ENCODE measurements around the gene HIPK2. TPM values are rescaled to one million over a fixed set of nuclear protein-coding genes. Genes with fewer than 3 reads are reported as not detected.
A peak's percentile ranks its signal among the peaks of the same experiment; 100 is the strongest.

The HIPK2 gene
- total and polyA plus RNA-seq, 2 of the 4 experiments (the other 2 are of a cell fraction), result 22.0 to 27.1 TPM

DNA sequence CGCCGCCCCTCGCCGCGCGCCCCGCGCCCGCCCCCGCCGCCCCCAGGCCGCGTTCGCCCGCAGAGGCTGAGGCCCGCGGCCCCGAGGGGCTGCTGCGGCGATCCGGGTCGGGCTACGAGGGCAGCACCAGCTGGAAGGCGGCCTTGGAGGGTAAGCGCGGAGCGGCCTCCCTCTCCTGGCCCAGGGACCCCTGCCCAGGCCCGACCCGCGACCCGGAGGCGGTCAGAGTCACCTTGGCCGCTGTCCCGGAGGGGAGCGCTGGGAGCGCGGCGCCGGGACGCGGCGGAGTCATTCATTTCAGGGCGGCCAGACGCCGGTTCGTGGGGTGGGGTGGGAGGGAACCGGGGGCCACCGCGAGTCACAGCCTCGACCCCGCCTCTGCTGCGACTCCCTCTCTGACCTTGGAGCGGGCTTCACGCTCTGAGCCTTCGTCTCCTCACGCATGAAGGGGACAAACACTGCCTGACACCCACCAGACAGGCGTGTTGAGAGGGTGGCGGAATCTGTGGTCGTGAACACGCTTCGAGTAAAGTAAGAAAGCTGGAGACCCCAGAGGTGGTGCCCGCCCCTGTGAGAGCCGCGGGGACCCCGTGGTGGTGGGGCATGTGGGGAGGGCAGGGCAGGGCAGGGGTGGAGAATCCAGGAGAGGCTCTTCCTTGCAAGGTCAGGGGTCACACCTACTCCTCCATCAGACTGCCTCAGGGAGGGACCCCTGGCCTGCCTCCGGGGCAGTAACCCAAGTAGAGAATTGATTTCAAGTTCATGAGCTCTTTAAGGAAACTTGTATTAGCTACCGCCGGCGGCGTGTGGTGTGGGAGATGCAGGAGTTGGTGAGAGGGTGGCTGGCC is 253.6 kb downstream of the HIPK2 start:
- Histone ChIP-seq H3K56ac (ENCODE audit: extremely low read depth, insufficient read depth, low read length) (no peak overlapping the region), H4K91ac (ENCODE audit: insufficient read depth, low read depth, low read length) (no peak overlapping the region), H2BK5ac (ENCODE audit: low read depth, low read length, poor library complexity, severe bottlenecking) (no peak overlapping the region), H4K5ac (ENCODE audit: low read depth, low read length) (no peak overlapping the region), H3K36me3 (ENCODE audit: control insufficient read depth, insufficient read depth, low read length) (no peaks in the 10 kb centered on the region), H3K18ac (ENCODE audit: low read depth, low read length) (no peak overlapping the region), H3K9me3 (ENCODE audit: control insufficient read depth, insufficient read depth, low read length) (peaks cover 4% of the 10 kb centered on the region), H4K8ac (ENCODE audit: low read depth in 2 of 2, low read length in 2 of 2) (no peak overlapping the region), H3K23ac (ENCODE audit: low read depth, low read length) (no peak overlapping the region), H2BK120ac (ENCODE audit: low read depth, low read length) (no peak overlapping the region), H3K4me2 (ENCODE audit: low read depth, low read length) (no peak overlapping the region), H3K14ac (replicated peaks; ENCODE audit: low read depth, low read length) (no peak overlapping the region), H3K9ac (ENCODE audit: low read depth, low read length) (no peak overlapping the region), H2AK5ac (ENCODE audit: low read depth, low read length) (no peak overlapping the region), H3K79me1 (ENCODE audit: low read depth in 1 of 2, low read length in 2 of 2) (no peaks in the 10 kb centered on the region), H2AFZ (replicated peaks; ENCODE audit: low read length, poor library complexity) (peak overlapping the region; percentile 63), H3K4me1 (ENCODE audit: control insufficient read depth, insufficient read depth, low read length) (peaks cover 6% of the 10 kb centered on the region; the same call in 1 of the 2 replicates), H2BK15ac (ENCODE audit: low read depth, low read length) (no peak overlapping the region), H3K9me1 (ENCODE audit: insufficient read depth, low read length) (peaks cover 4% of the 10 kb centered on the region), H3K4ac (ENCODE audit: low read depth, low read length) (no peak overlapping the region), H3K4me3 (ENCODE audit: insufficient read depth, low read depth, low read length) (no peak overlapping the region), H4K20me1 (ENCODE audit: insufficient read depth, low read length) (peaks cover 4% of the 10 kb centered on the region; the same call in 1 of the 2 replicates), H2BK20ac (ENCODE audit: low read depth, low read length) (no peak overlapping the region), H3K27me3 (ENCODE audit: control insufficient read depth, insufficient read depth, low read length) (peaks cover 36% of the 10 kb centered on the region), H3K27ac (ENCODE audit: insufficient read depth, low read length) (no peak overlapping the region), H2AK9ac (replicated peaks; ENCODE audit: low read depth, low read length, poor library complexity) (no peak overlapping the region)
- dilution Hi-C loops (cut with HindIII; ENCODE audit: low sequenced_read_pairs, unreplicated experiment) (no loop called here), in situ Hi-C loops (cut with MboI; ENCODE audit: low sequenced_read_pairs) (no loop called here), intact Hi-C loops (cut with micrococcal nuclease) (no loop called here)
- WGBS, 2 experiments (ENCODE audit: extremely low coverage in 2 of 2, insufficient read length in 1 of 2), result 100% methylated on average over 4 of the region's 70 CpGs; no CpG with 5 or more reads in 1 of the 2 experiments
- CTCF ChIA-PET, result no interaction called here
- DNase-seq (no peak), ATAC-seq (ENCODE audit: low read depth) (no peak)
- POLR2A ChIA-PET (ENCODE audit: unreplicated experiment), result interaction anchor here (0.6 kb wide), 1 partner anchor 132 kb away, joined by 5 read pairs; no protein-coding TSS in a partner anchor
- BruUV-seq (replicated peaks), result no TSS peak
- TF ChIP-seq MAZ (IDR thresholded peaks at IDR 0.05; ENCODE audit: borderline replicate concordance, low read depth, low read length), result no peak
- TF ChIP-seq RAD21 (IDR thresholded peaks at IDR 0.05; ENCODE audit: low read length), result no peak
- TF ChIP-seq, protein P1, sequence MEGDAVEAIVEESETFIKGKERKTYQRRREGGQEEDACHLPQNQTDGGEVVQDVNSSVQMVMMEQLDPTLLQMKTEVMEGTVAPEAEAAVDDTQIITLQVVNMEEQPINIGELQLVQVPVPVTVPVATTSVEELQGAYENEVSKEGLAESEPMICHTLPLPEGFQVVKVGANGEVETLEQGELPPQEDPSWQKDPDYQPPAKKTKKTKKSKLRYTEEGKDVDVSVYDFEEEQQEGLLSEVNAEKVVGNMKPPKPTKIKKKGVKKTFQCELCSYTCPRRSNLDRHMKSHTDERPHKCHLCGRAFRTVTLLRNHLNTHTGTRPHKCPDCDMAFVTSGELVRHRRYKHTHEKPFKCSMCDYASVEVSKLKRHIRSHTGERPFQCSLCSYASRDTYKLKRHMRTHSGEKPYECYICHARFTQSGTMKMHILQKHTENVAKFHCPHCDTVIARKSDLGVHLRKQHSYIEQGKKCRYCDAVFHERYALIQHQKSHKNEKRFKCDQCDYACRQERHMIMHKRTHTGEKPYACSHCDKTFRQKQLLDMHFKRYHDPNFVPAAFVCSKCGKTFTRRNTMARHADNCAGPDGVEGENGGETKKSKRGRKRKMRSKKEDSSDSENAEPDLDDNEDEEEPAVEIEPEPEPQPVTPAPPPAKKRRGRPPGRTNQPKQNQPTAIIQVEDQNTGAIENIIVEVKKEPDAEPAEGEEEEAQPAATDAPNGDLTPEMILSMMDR (conservative IDR thresholded peaks at IDR 0.05; ENCODE audit: low read depth, low read length), result no peak
- TF ChIP-seq RFX5 (IDR thresholded peaks at IDR 0.05; ENCODE audit: low read depth, low read length), result no peak
- no peak for TF ChIP-seq CEBPB (IDR thresholded peaks at IDR 0.05; ENCODE audit: low read depth, low read length)
- no peak for TF ChIP-seq RCOR1 (IDR thresholded peaks at IDR 0.05; ENCODE audit: insufficient replicate concordance, low read length)
- TF ChIP-seq MXI1 (IDR thresholded peaks at IDR 0.05; ENCODE audit: borderline replicate concordance, low read depth, low read length), result no peak
- no peak for TF ChIP-seq MAFK (IDR thresholded peaks at IDR 0.05; ENCODE audit: low read depth, low read length)
- no peak for TF ChIP-seq CHD1 (IDR thresholded peaks at IDR 0.05; ENCODE audit: low read depth, low read length)
- no peak for TF ChIP-seq FOS (IDR thresholded peaks at IDR 0.05; ENCODE audit: low read depth, low read length)
- TF ChIP-seq NFE2L2 (IDR thresholded peaks at IDR 0.05; ENCODE audit: low read depth, low read length), result no peak
- TF ChIP-seq, protein P2, sequence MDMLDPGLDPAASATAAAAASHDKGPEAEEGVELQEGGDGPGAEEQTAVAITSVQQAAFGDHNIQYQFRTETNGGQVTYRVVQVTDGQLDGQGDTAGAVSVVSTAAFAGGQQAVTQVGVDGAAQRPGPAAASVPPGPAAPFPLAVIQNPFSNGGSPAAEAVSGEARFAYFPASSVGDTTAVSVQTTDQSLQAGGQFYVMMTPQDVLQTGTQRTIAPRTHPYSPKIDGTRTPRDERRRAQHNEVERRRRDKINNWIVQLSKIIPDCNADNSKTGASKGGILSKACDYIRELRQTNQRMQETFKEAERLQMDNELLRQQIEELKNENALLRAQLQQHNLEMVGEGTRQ (IDR thresholded peaks at IDR 0.05; ENCODE audit: low read depth, low read length), result no peak
- TF ChIP-seq BHLHE40 (IDR thresholded peaks at IDR 0.05; ENCODE audit: low read depth, low read length), result no peak
- no peak for TF ChIP-seq POLR2A (IDR thresholded peaks at IDR 0.05; ENCODE audit: low read depth, low read length)
- TF ChIP-seq SMC3 (IDR thresholded peaks at IDR 0.05; ENCODE audit: low read depth, low read length), result no peak

Data from IMR-90 (cell line).